H1 (cell line): Measurements from ENCODE around the gene GEMIN7. TPM values are rescaled to one million over a fixed set of nuclear protein-coding genes. Genes with fewer than 3 reads are reported as not detected.

ENCODE experiments used
- POU5F1 ChIP-seq: IDR thresholded peaks from 2 replicates; pipeline ENCODE4 v1.6.1; 2011; ENCODE audit warnings: low read depth, mild to moderate bottlenecking, low read length, moderate library complexity
- USF2 ChIP-seq: IDR thresholded peaks from 2 replicates; pipeline ENCODE4 v1.6.1; 2011; ENCODE audit warnings: low read length, improper control_type of control experiment
- ZNF274 ChIP-seq: IDR thresholded peaks from 2 replicates; pipeline ENCODE4 v1.7.0; 2012; ENCODE audit warnings: low read length, borderline replicate concordance; ENCODE audit errors: extremely low read depth
- polyA plus RNA-seq, 7 experiments: library from polyadenylated mRNA; depleted of rRNA in 3 of 7; stranded (reverse) in 5 of 7; unstranded in 2 of 7; fragments of >200 nt in 5 of 7; fragments of 200-250 nt in 2 of 7; gene quantifications; 1 replicate in 5 of 7; 2 replicates in 1 of 7; 4 replicates in 1 of 7; pipeline versions ENCODE4 v1.2.1 to v1.2.3, GENCODE V29; 2011 to 2013; ENCODE audit warnings: missing spikeins in 2 of 7, mixed read lengths in 2 of 7
- total RNA-seq: library from RNA; stranded (reverse); fragmentation: NEBNext Ultra II Directional; extraction: Animal tissue kit (Norgen Biotek cat#: 25700); gene quantifications from 2 replicates; pipeline ENCODE4 v1.2.1, GENCODE V29; 2021

GEMIN7 gene
- total and polyA plus RNA-seq, 2 of the 8 experiments (the other 6 are each of a cell fraction or from before 2014, with no cell fraction given): 48.0 to 91.6 TPM

GRCh38 chr19:45050036-45050435 is 29.0 kb upstream of the GEMIN7 start (continued):
- TF ChIP-seq USF2 (no peak), ZNF274 (no peak), POU5F1 (no peak)
- TF ChIP-seq, all 59 proteins: peak for 0
